GM21423 (cell line): ENCODE measurements around the gene HCK.
A peak's percentile ranks its signal among the peaks of the same experiment; 100 is the strongest.
"Not testable (repeated sequence)": the region's sequence is repeated elsewhere in the genome, so short reads cannot be mapped to it uniquely, and the experiment has no call there.

ENCODE experiments used
- ATAC-seq: cut with Tn5 transposase; IDR thresholded peaks from one replicate; pipeline ENCODE4 v1.9.1; 2021; ENCODE audit warnings: mild to moderate bottlenecking, moderate library complexity; ENCODE audit not compliant: unreplicated experiment

The HCK gene

DNA sequence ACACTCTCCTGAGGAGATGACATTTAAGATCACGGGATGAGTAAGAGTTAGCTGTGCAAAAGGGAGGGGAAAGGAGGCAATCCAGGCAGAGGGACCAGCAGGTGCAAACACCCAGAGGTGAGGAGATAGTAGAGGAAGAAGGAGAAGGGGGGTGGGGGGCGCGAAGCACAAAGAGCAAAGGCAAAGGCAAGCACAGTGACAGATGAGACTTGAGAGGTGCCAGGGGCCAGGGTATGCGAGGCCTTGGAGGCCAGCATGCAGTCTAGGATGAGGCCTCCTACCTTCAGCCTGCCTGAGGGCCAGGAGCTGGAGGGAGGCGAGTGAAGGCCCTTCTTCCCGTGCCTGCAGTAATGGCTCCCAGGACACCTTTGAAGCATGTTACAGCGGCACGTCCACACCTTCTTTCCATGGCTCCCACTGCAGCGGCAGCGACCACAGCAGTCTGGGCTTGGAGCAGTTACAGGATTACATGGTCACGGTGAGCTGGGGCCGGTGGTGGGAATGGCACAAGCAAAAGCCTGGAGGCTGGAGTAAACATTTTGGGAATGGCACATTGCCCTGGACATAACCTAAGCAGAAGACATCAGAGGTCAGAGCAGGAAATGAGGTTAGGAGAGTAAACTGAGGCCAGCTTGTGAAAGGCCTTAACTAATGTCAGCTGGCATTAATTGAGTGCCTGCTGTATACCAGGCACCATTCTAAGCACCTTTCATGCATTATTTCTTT lies 23.2 kb upstream of the HCK start:
- no peak for ATAC-seq

DNA sequence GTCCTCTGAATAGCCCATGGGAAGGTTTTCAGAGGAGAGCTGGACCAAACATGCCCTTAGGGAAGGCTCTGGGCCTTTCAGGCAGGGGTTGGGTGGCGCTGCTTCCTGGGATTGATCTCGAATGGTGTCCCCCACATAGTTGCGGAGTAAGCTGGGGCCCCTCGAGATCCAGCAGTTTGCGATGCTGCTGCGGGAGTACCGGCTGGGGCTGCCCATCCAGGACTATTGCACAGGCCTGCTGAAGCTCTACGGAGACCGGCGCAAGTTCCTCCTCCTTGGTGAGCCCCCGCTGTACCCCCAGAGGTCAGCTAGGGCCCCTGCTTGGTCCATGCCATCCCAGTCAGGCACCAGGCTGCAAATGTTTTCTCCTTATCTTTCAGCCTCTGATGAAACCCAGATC lies 22.5 kb upstream of the HCK start:
- no peak for ATAC-seq

DNA sequence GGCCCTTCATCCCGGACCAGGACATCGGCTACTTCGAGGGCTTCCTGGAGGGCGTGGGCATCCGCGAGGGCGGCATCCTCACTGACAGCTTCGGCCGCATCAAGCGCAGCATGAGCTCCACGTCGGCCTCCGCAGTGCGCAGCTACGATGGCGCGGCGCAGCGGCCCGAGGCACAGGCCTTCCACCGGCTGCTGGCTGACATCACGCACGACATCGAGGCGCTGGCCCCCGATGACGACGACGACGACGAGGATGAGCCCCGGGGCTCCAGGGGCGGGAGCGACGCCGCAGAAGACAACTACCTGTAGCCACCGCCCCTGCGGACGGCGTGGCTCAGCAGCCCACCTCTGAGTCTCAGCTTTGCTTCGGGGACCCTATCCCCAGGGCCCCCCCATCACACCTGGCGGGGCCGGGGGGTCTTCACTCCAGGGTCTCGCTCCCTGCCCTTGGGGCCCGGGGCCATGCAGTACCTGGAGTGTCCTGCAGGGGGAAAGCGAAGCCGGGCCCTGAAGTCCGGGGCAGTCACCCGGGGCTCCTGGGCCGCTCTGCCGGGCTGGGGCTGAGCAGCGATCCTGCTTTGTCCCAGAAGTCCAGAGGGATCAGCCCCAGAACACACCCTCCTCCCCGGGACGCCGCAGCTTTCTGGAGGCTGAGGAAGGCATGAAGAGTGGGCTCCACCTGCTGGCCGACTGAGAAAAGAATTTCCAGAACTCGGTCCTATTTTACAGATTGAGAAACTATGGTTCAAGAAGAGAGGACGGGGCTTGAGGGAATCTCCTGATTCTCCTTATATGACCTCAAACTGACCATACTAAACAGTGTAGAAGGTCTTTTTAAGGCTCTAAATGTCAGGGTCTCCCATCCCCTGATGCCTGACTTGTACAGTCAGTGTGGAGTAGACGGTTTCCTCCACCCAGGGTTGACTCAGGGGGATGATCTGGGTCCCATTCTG lies 20.8 kb upstream of the HCK start:
- no peak for ATAC-seq

DNA sequence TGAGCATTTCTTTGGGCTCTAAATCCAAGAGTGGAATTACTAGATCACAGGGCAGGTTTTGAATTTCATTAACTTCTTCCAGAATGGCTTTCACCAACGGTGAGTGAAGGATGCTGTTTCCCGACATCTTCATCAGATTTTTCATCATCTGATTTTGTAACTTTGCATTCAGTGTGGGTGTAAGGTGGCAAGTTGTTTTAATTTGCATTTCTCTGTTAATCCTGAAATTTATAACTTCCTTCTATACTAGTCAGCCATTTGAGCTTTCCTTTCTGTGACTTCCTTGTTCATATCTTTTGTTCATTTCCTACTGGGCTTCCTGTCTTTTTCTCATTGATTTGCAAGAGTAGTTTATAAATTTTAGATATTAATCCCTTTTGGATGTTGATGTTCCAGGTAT lies 18.7 kb upstream of the HCK start:
- no peak for ATAC-seq

DNA sequence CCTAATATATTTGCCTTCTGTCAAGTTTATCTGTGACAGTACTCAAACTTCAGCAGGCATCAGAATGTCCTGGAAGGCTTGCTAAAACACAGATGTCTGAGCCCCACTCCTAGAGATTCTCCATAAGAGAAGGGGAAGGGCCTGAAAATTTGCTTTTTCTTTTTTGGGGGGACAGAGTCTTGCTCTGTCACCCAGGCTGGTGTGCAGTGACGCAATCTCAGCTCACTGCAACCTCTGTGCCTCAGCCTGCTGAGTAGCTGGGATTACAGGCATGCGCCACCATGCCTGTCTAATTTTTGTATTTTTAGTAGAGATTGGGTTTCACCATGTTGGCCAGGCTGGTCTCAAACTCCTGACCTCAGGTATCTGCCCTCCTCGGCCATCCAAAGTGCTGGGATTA lies 18.3 kb upstream of the HCK start:
- ATAC-seq: not testable (repeated sequence)

DNA sequence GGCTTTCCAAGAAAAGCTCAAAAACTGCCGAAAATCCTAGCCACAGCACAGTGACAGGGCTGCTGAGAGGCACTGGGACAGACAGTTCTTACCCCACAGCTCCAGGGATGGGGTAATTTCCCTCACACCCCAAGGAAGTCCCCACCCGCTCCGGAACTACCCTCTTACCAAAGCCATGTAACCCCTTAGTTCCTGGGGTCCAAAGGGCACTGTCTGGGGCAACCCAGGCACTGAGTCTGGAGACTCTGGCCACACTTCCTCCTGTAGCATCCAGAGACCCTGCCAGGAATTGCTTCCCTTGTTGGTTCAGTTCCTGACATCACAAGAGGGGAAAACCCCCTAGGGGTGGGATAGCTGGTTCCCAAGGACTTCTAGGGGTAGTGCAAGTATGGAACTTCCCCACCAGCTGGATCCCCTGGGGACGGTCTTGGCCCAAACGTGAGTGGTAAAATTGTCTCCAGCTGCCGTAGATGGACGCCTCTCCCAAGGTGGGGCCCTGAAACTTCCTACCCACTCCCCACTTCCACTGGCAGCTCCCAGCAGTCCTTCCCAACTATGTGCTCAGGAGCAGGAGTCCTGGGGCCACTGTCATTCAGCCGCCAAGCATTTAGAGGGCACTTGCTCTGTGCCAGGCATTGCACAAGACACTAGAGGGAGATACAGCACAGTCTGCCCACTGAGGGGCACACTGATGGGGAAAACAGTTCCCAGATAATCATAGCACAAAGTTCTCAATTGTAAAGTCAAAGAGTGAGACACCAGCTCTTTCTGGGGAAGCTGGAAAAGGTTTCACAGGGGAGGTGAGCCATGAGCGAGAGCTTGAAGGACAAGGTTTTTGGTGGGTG lies 17.2 kb upstream of the HCK start:
- no peak for ATAC-seq

DNA sequence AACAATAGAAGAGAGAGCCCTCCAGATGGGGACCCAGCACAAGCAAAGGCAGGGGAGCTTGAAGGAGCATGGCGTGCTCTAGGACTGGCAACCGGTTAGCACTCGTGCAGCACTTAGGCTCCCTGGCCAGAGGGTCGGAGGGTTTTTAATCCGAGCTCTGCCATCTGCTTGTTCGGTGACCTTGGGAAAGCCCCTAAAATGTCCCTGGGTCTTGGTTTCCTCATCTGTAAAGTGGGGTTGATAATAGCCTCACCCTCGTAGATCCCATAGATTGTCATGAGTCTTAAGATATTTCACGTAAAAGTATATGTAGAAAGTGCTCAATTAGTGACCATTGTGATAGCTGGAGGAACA lies 16.6 kb upstream of the HCK start:
- no peak for ATAC-seq

DNA sequence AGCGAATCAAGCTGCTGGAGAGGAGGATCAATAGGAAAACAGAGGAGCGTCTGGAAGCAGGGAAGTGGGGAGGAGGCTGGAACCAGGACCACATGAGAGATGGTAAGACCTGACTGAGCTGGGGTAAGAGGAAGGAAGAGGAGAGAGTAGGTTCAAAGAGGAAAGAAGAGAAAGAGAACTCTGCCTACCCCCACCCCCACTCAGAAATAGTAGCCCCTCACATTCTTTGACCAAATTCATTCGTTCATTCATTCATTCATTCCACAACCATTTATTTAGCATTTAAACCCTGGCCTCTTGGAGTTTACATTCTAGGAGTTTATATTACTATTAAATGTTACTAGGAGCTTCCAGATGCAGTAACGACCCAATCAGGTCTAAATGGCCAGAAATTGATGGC lies 15.8 kb upstream of the HCK start:
- no peak for ATAC-seq

DNA sequence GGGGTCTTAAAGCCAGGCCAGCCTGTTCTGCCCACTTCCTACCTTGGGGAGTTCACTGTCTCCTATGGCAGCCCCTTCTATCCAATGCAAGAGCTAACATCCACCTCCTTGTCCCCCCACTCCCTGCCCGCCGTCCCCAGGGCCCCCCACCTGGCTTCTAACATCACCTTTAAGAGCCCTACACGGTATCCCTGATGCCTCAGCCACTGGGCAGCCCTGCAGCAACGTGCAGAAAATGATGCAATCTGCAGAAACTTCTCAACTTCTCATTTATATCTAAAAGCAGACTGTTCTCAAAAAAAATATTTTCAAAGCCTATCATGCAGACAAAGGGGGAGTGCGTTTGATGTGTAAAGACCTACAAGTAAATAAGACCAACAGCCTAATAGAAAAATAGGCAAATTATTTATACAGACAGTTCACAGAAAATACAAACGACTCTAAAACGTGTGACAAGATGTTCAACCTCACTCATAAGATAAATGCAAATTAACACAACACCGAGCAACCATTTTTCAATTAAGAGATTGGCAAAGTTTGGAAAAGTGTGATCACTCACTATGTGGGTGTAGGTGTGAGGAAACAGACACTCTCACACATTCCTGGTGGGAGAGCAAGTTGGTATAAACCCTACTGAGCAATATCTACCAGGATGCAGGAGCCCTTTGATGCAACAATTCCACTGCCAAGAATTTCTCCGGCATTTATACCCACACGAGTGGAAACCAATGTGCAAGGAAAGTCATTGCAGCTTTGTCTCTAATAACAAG lies 15.1 kb upstream of the HCK start:
- no peak for ATAC-seq

DNA sequence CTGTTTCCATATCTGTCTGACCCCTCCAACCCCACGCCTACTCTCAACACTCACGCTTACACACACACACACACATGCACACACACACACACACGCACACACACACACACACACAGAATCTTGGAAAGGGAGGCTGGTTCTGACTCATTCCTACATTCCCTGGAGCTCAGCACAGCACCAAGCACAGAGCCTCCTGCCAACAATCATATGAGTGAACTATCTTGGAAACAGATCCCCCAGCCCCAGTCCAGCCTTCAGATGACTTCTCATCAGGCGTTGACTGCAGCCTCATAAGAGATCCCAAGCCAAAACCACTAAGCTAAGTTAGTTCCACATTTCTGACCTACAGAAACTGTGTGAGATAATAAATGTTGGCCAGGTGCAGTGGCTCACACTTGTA lies 14.1 kb upstream of the HCK start:
- ATAC-seq: no peak

DNA sequence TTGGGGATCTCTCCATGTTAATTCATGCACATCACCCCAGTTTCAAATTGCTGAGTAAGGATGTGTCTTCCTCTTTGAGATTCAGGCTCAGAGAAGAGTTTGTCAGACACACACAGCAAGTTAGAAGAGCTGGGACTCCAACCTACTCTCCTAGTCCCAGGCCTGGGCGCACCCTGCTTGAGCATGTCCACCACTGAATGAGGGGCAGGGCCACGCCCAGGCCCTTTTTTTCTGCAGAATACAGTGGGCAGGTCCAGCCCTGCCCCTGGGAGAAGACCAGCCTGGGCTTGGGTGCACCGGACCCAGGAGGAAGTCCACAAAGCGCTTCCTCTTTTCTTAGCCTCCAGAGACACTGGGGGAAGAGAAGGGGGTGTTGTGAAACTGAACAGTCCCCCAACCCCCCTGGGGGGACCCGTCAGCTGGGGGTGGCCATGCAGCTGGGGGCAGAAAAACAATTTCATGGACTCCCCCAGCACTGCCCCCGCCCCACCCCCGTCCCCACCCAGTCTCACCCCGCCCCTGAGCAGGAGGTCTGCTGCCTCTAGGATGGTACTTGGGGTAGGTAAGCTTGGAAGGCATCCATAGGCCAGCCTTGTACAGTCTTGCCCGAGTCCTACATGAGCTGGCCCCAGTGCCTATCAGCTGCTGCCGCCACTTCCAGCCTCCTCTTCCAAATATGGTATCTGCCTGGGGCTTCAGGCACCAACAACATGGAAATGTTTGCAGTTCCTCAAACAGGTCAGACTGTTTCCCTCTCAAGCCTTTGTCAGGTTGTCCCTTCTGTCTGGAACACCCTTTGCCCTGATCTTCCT lies 11.7 kb upstream of the HCK start:
- peak; percentile 72 for ATAC-seq

DNA sequence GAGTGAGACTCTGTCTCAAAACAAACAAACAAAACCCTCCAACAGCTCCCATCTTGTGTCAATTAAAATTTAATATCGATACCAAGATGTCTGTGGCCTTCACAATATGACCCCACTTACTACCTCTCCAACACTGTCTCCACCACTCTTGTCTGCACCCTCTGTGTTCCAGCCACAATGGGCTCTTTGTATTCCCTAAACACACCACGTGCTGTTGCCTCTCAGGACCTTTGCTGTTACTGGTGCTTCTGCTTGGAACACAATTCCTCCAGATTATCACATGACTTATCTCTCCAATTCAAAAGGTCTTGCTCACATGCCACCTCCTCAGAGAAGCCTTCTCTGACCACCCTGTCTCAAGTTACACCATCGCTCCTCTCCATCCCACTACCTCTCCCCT lies 6.0 kb upstream of the HCK start:
- no peak for ATAC-seq

DNA sequence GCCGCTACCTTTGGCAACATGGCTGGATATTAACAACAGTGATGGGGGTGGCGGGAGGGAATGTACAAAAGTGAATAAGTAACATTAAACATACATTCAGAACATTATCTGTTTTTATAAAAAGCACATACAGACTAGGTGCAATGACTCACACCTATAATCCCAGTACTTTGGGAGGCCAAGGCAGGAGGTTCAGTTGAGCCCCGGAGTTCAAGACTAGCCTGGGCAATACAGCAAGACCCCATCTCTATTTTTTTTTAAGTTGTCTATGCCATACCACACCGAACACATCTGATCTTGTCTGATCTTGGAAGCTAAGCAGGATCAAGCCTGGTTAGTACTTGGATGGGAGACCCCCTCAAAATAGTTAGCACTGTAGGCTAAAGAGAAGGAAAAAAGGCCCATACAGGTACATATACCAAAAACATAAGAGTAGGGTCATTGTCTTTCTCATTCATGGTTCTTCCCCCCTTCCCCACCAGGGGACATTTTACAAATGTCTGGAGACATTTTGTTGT lies 1.7 kb upstream of the HCK start:
- no peak for ATAC-seq

DNA sequence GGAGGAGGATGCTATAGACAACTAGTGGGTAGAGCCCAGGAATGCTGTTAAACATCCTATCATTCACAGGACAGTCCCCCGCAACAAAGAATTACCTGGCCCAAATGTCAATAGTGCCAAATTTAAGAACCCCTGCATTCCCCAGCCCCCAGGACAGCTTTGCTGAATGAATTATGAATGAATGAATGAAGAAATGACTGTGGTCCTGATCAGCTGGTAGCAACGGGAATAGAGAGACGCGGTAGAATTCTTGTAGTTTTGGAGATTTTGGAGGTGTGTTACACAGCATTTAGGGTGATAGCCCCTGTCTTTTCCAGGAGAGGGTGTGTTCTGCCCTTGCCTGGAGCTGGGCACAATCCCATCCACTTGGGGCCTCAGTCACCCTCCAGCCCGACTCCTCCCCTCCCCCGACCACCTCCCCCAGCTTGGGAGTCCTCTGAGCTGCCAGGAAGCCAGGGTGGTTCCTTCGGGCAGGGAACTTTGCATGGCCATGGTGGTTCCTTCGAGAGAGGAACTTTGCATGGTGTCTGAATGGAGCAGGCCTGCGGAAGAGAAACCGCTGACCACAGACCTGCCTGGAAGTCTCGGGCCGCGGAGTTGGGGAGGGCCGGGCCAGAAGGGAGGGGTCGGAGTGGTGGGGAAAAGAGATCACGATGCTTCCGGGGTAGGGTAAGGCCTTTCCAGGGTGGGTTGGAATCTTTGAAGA lies 1.0 kb upstream of the HCK start:
- ATAC-seq: no peak

DNA sequence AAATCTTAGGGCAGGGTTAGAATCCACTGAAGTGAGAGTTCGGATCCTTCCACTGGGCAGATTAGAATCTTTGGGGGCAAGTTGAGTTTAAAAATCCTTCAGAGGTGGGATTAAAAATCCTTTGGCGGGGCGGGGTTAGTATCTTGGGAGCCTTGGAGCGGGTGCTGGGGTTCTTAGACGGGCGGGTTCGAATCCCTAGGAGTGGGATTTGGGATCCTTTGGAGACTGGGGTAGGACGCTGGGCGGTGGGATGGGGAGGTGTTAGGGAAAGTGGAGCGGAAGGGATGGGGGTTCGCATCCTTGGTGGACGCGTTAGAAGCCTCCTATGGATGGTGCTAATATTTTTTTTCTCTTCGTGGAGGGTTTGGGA lies 337 bp upstream of the HCK start:
- ATAC-seq: no peak

DNA sequence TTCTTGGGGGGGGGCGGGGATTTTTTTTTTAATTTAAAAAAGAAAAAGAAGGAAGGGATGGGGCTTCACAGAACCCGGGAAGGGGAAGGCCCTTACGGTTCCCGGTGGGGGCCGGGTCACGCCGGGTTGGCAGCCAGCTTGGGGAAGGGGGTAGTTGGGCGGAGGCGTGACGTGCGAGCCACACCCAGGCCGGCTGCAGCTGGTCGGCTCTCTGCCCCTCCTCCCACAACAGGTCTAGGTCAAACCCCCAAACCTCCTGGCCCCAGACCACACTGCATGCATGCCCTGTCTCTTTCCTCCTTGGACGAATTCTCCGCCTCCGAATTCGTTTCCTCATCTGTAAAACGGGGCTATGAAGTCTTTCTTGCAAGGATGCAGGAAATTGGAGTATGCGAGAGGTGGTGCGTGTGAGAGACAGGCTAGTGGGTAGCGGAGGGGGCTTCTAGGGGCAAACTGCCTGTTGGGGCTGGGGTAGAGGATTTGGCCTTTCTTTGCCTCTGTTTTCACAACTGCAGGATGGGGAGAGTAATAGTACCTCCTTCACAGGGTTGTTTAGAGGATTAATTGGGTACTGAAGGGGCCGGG lies 828 bp downstream of the HCK start:
- no peak for ATAC-seq

DNA sequence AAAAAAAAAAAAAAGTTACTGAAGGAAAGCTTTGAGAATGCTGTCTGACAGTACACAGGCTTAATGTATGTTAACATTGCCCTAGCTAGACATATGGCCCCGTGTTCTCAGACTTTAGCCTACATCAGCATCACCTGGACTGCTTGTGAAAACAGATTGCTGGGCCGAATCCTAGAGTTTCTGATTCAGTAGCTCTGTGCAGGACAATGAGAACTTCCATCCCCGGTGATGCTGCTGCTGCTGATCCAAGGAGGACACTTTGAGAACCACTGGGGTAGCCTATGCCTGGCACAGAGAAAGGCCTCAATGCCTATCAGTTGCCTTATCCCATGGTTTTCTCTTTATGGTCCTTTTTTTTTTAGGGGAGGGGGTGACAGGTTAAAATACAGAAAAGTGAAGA lies 1.6 kb downstream of the HCK start:
- no peak for ATAC-seq

DNA sequence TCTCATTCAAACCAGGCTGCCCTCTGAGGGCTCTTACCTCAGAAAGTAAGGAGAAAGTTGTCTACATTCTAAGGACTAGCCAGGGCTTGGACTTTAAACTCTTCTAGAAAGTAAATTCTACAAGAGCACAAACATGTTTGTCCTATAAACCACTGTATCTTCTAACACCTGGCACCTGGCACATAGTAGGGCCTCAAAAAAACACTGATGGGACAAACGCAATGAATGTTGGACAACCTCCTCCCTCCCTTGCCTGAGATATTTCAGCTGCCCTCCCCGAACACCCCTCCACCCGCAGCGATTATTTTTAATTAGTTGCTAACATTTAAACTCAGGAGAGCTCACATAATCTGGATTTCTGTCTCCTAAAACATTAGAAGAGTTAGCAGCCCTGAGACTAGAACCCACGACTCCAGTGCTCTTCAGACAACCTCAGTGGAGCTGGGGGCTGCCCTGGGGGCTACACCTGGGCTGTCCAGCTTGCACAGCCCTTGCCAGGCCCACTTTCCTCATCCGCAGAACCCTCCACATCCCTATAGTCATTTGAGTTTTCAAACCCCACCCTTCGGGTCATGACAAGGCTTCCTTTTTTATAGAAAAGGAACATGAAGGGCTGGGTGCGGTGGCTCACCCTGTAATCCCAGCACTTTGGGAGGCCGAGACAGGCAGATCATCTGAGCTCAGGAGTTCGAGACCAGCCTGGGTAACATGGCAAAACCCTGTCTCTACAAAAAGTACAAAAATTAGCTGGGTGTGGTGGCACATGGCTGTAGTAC lies 4.9 kb downstream of the HCK start:
- no peak for ATAC-seq
